ENCODE results near the gene WNT9B.

GRCh38 chr17:46928467-46929261 is 77.3 kb downstream of the WNT9B start:
- TF ChIP-seq, protein P1, sequence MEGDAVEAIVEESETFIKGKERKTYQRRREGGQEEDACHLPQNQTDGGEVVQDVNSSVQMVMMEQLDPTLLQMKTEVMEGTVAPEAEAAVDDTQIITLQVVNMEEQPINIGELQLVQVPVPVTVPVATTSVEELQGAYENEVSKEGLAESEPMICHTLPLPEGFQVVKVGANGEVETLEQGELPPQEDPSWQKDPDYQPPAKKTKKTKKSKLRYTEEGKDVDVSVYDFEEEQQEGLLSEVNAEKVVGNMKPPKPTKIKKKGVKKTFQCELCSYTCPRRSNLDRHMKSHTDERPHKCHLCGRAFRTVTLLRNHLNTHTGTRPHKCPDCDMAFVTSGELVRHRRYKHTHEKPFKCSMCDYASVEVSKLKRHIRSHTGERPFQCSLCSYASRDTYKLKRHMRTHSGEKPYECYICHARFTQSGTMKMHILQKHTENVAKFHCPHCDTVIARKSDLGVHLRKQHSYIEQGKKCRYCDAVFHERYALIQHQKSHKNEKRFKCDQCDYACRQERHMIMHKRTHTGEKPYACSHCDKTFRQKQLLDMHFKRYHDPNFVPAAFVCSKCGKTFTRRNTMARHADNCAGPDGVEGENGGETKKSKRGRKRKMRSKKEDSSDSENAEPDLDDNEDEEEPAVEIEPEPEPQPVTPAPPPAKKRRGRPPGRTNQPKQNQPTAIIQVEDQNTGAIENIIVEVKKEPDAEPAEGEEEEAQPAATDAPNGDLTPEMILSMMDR (IDR thresholded peaks at IDR 0.05; ENCODE audit: insufficient read depth, low read length, poor library complexity, severe bottlenecking) = no peak
- no peak for TF ChIP-seq EZH2phosphoT487 (conservative IDR thresholded peaks at IDR 0.05; ENCODE audit: low read length)
